SKM-1 (cell line): ENCODE measurements around the gene SEPHS1.
"Not testable (repeated sequence)": the region's sequence is repeated elsewhere in the genome, so short reads cannot be mapped to it uniquely, and the experiment has no call there.

Source experiments
- DNase-seq: peaks from one replicate; lab custom pipeline; 2025; ENCODE audit not compliant: unreplicated experiment; lab: John Stamatoyannopoulos, UW

SEPHS1 gene

GRCh38 chr10:13365243-13365642 is 17.1 kb upstream of the SEPHS1 start:
- DNase-seq = no peak

GRCh38 chr10:13360587-13360986 is 12.5 kb upstream of the SEPHS1 start:
- no peak for DNase-seq

GRCh38 chr10:13356392-13356791 is 8.3 kb upstream of the SEPHS1 start:
- no peak for DNase-seq

- DNase-seq = no peak
These were observed 6.7 kb upstream of the SEPHS1 start for GRCh38 chr10:13354783-13355182.

- no peak for DNase-seq
These were observed 4.4 kb upstream of the SEPHS1 start for GRCh38 chr10:13352519-13352918.

- no peak for DNase-seq
These were observed 3.3 kb upstream of the SEPHS1 start for GRCh38 chr10:13351340-13351915.

- no peak for DNase-seq
These were observed 1.6 kb upstream of the SEPHS1 start for GRCh38 chr10:13349463-13350274.

- peak; percentile 19 for DNase-seq
These were observed 465 bp downstream of the SEPHS1 start for GRCh38 chr10:13347500-13348156.

- no peak for DNase-seq
These were observed 1.0 kb downstream of the SEPHS1 start for GRCh38 chr10:13347043-13347499.

- DNase-seq = no peak
These were observed 1.6 kb downstream of the SEPHS1 start for GRCh38 chr10:13346283-13347042.

GRCh38 chr10:13340626-13341376 is 7.3 kb downstream of the SEPHS1 start:
- DNase-seq = no peak

GRCh38 chr10:13340068-13340467 is 8.0 kb downstream of the SEPHS1 start:
- DNase-seq = no peak

- no peak for DNase-seq
These were observed 9.5 kb downstream of the SEPHS1 start for GRCh38 chr10:13338390-13339110.

- DNase-seq = no peak
These were observed 10.3 kb downstream of the SEPHS1 start for GRCh38 chr10:13337827-13338196.

- no peak for DNase-seq
These were observed 10.8 kb downstream of the SEPHS1 start for GRCh38 chr10:13337128-13337826.

GRCh38 chr10:13335881-13336280 is 12.2 kb downstream of the SEPHS1 start:
- no peak for DNase-seq

- DNase-seq = no peak
These were observed 13.5 kb downstream of the SEPHS1 start for GRCh38 chr10:13334556-13334955.

GRCh38 chr10:13331646-13332045 is 16.4 kb downstream of the SEPHS1 start:
- no peak for DNase-seq

GRCh38 chr10:13330980-13331379 is 17.1 kb downstream of the SEPHS1 start:
- DNase-seq = not testable (repeated sequence)
